GM19372 (cell line): ENCODE data around the gene ACTR1A.

Experiments
- ATAC-seq: cut with Tn5 transposase; IDR thresholded peaks from one replicate; pipeline ENCODE4 v1.9.1; 2021; ENCODE audit warnings: mild to moderate bottlenecking, low read depth, moderate library complexity; ENCODE audit not compliant: unreplicated experiment

ACTR1A gene

GRCh38 chr10:102432162-102432950 lies 70.2 kb downstream of the ACTR1A start, which contains the start of gene CUEDC2:
TSS of gene CUEDC2 (minus strand) at chr10:102432574. CDS start at chr10:102425188, 7,386 bp downstream.
- ATAC-seq, result peak; percentile 84

- no peak for ATAC-seq
Observed at GRCh38 chr10:102431452-102432124, 70.9 kb downstream of the ACTR1A start.

GRCh38 chr10:102429468-102429867 lies 73.0 kb downstream of the ACTR1A start:
- no peak for ATAC-seq
